Naive thymus-derived CD4-positive, alpha-beta T cell (primary cell): ENCODE data around the gene ETV6. TPM values are rescaled to one million over a fixed set of nuclear protein-coding genes. Genes with fewer than 3 reads are reported as not detected.

ENCODE experiments used
- ATAC-seq: fragments of 150-1000 bp; cut with Tn5 transposase; 2 replicates; pipeline ENCODE4 v1.10.0; 2021; ENCODE audit warnings: mild to moderate bottlenecking, moderate library complexity
- CTCF ChIA-PET: fragments of 350-600 bp; sonication (Branson Sonifier 250); formaldehyde crosslinking; loops from one replicate; lab custom pipeline; 2021; ENCODE audit warnings: antibody characterized with exemption; lab: Charles Lee
- POLR2A ChIA-PET: fragments of 350-600 bp; sonication (Branson Sonifier 250); formaldehyde crosslinking; loops from one replicate; lab custom pipeline; 2021; ENCODE audit warnings: antibody characterized with exemption, inconsistent platforms; lab: Charles Lee
- DNase-seq, 9 donors: peaks; one replicate each; pipeline versions ENCODE4 v3.0.0 to v3.0.0-alpha.2; 2020 to 2022; ENCODE audit warnings: mixed read lengths in 1 of 9
- H3K27ac ChIP-seq: one replicate; pipeline ENCODE4 v1.7.0; 2013; ENCODE audit warnings: mild to moderate bottlenecking, low read depth, low read length, moderate library complexity
- H3K27me3 ChIP-seq, 2 donors: one replicate each; pipeline ENCODE4 v1.7.0; 2013; ENCODE audit warnings: low read length in 2 of 2, mild to moderate bottlenecking in 2 of 2, moderate library complexity in 2 of 2; ENCODE audit not compliant: control insufficient read depth in 2 of 2, insufficient read depth in 2 of 2
- H3K36me3 ChIP-seq, 3 experiments: 1 replicate in 2 of 3; 2 replicates in 1 of 3; pipeline ENCODE4 v1.7.0; 2013; ENCODE audit warnings: low read length in 3 of 3, mild to moderate bottlenecking in 3 of 3, moderate library complexity in 1 of 3; ENCODE audit not compliant: insufficient read depth in 3 of 3, control insufficient read depth in 2 of 3
- H3K4me1 ChIP-seq, 2 donors: one replicate each; pipeline ENCODE4 v1.7.0; 2013; ENCODE audit warnings: low read length in 2 of 2, mild to moderate bottlenecking in 2 of 2, moderate library complexity in 1 of 2; ENCODE audit not compliant: control insufficient read depth in 2 of 2, insufficient read depth in 2 of 2
- H3K4me3 ChIP-seq: 2 replicates; pipeline ENCODE4 v1.7.0; 2013; ENCODE audit warnings: mild to moderate bottlenecking, low read length
- H3K9me3 ChIP-seq, 3 experiments: 1 replicate in 2 of 3; 2 replicates in 1 of 3; pipeline ENCODE4 v1.7.0; 2013; ENCODE audit warnings: low read length in 3 of 3; ENCODE audit not compliant: control insufficient read depth in 2 of 3
- H3K27ac Mint-ChIP-seq, 9 donors: one replicate each; pipeline ENCODE4 v1.8.0; 2020 to 2022; ENCODE audit warnings: mixed read lengths in 9 of 9, mild to moderate bottlenecking in 8 of 9, moderate library complexity in 5 of 9, inconsistent platforms in 2 of 9
- H3K27me3 Mint-ChIP-seq, 5 donors: one replicate each; pipeline ENCODE4 v1.8.0; 2021 to 2022; ENCODE audit warnings: mixed read lengths in 5 of 5, mild to moderate bottlenecking in 1 of 5
- H3K36me3 Mint-ChIP-seq, 5 donors: one replicate each; pipeline ENCODE4 v1.8.0; 2020 to 2022; ENCODE audit warnings: mixed read lengths in 5 of 5, mild to moderate bottlenecking in 3 of 5, inconsistent platforms in 1 of 5
- H3K4me1 Mint-ChIP-seq, 7 donors: one replicate each; pipeline ENCODE4 v1.8.0; 2020 to 2022; ENCODE audit warnings: mixed read lengths in 7 of 7, mild to moderate bottlenecking in 3 of 7, inconsistent platforms in 1 of 7
- H3K4me3 Mint-ChIP-seq, 10 donors: one replicate each; pipeline ENCODE4 v1.8.0; 2020 to 2022; ENCODE audit warnings: mild to moderate bottlenecking in 10 of 10, mixed read lengths in 10 of 10, moderate library complexity in 6 of 10, inconsistent platforms in 2 of 10
- H3K9me3 Mint-ChIP-seq, 11 donors: one replicate each; pipeline ENCODE4 v1.8.0; 2020 to 2022; ENCODE audit warnings: mixed read lengths in 11 of 11, mild to moderate bottlenecking in 4 of 11, inconsistent platforms in 1 of 11, moderate library complexity in 1 of 11
- intact Hi-C, 2 donors: fragments of 100-400 bp; cut with micrococcal nuclease; formaldehyde crosslinking; loops; one replicate each; pipeline ENCODE4 v1.15.1; 2023
- polyA plus RNA-seq, 2 donors: library from polyadenylated mRNA; unstranded; fragments of 300-500 nt; fragmentation: Illumina TruSeq; gene quantifications; one replicate each; pipeline ENCODE4 v1.2.3, GENCODE V29; 2021
- total RNA-seq, 6 experiments: library from RNA in 5 of 6; stranded (reverse) in 5 of 6; gene quantifications; 1 replicate in 5 of 6; 2 replicates in 1 of 6; pipeline ENCODE4 v1.2.3 and lab custom pipeline; 2021 to 2026

ETV6 gene
- total and polyA plus RNA-seq, 7 experiments from 2014 or later, result 2.2 to 70.3 (median 25.3) TPM

DNA sequence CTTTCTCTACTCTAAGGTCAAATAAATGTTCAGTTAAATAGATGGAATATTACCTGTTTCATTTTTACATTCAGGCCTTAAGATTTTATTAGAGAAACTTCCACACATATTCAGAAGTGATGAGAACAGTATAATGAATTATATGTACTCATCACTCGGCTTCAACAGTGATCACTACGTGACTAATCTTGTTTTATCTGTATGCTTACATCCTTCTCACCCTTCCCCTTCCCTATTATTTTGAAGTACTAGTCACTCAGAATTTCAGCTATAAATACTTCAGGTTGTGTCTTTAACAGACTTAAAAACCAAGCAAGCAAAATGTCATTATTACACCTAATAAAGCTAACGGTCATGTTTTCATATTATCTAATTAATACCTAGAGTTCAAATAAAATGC, 34.9 kb downstream of the ETV6 start:
- no peak overlapping the region for H3K27ac Mint-ChIP-seq
- H3K4me1 ChIP-seq, result peaks cover 0 to 8% of the 10 kb centered on the region in 2 donors
- CTCF ChIA-PET, result no interaction called here

DNA sequence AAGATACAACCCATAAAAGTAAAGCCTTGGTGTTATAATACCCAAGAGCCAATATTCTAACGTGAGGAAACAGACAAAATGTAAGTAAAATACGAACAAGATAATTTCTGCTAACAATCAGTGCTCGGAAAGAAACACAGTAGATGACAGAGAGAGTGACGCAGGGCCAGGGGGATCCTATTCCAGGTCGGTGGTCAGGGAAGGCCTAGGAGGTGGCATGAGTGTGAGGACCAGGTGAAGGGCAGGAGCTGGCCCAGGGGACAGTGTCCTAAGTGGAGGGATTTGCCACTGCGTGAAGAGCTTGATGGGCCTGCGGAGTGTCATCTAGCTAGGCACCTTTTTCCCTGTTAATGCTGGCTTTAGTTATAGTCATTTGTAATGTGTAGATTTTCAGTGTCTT, 35.3 kb downstream of the ETV6 start:
- ChIA-PET CTCF (no interaction called here), POLR2A (interaction anchor here (1.3 kb wide), 1 partner anchor 9 kb away, joined by 4 read pairs; no protein-coding TSS in a partner anchor)
- no peak overlapping the region for H3K4me3 ChIP-seq
- DNase-seq (no peak), ATAC-seq (no peak)
- H3K27me3 ChIP-seq, result no peaks in the 10 kb centered on the region
- no peak overlapping the region for H3K4me3 Mint-ChIP-seq
- intact Hi-C loops, result no loop called here
- H3K9me3 ChIP-seq, result no peaks in the 10 kb centered on the region
- no peak overlapping the region for H3K27ac Mint-ChIP-seq
- H3K36me3 ChIP-seq, result no peaks in the 10 kb centered on the region
- H3K4me1 ChIP-seq, result peaks cover 0 to 8% of the 10 kb centered on the region in 2 donors
- peaks cover 0 to 4% (median 0%) of the 10 kb centered on the region in 11 donors for H3K9me3 Mint-ChIP-seq
- peaks cover 28 to 65% (median 42%) of the 10 kb centered on the region in 7 donors for H3K4me1 Mint-ChIP-seq
- H3K36me3 Mint-ChIP-seq, result peaks cover 0 to 35% (median 24%) of the 10 kb centered on the region in 5 donors
- H3K27me3 Mint-ChIP-seq, result no peaks in the 10 kb centered on the region
- H3K27ac ChIP-seq, result no peak overlapping the region

More for the DNA sequence above, 34.9 kb downstream of the ETV6 start:
- H3K4me3 Mint-ChIP-seq, result no peak overlapping the region
- no peaks in the 10 kb centered on the region for H3K9me3 ChIP-seq
- ATAC-seq (peak; percentile 70), DNase-seq (no peak)
- no peaks in the 10 kb centered on the region for H3K27me3 Mint-ChIP-seq
- no peak overlapping the region for H3K4me3 ChIP-seq
- no peaks in the 10 kb centered on the region for H3K27me3 ChIP-seq
- intact Hi-C loops, result no loop called here
- H3K36me3 Mint-ChIP-seq, result peaks cover 0 to 37% (median 23%) of the 10 kb centered on the region in 5 donors
- POLR2A ChIA-PET, result interaction anchor here (0.8 to 1.3 kb wide), 2 partner anchors 9 to 21 kb away, joined by 3 to 4 read pairs; no protein-coding TSS in a partner anchor
- H3K36me3 ChIP-seq, result no peaks in the 10 kb centered on the region
- H3K4me1 Mint-ChIP-seq, result peaks cover 29 to 68% (median 44%) of the 10 kb centered on the region in 7 donors
- H3K27ac ChIP-seq, result no peak overlapping the region
- peaks cover 0 to 4% (median 0%) of the 10 kb centered on the region in 11 donors for H3K9me3 Mint-ChIP-seq

DNA sequence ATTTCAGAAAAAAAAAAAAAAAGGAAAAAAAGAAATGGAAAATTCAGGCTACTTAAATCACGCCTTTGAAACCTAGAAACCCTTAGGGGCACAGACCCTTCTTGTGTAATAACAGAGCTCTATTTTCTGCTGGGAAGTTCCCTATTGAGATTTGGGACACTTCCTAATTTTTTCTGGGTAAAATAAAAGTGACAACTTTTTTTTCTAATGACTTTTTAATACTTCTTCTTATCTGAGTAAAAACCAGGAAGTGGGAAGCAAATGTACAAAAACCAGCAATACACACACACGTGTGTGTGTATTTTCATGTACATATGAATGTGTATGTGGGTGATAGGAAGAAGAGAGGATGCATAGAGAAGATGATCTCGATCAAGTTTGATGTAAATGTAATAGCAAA, 35.8 kb downstream of the ETV6 start:
- Mint-ChIP-seq H3K9me3 (peaks cover 0 to 4% (median 0%) of the 10 kb centered on the region in 11 donors), H3K36me3 (peaks cover 0 to 34% (median 29%) of the 10 kb centered on the region in 5 donors), H3K4me1 (peaks cover 33 to 66% (median 46%) of the 10 kb centered on the region in 7 donors), H3K4me3 (no peak overlapping the region), H3K27ac (no peak overlapping the region), H3K27me3 (no peaks in the 10 kb centered on the region)
- Histone ChIP-seq H3K9me3 (no peaks in the 10 kb centered on the region), H3K4me3 (no peak overlapping the region), H3K27me3 (no peaks in the 10 kb centered on the region), H3K4me1 (peaks cover 0 to 8% of the 10 kb centered on the region in 2 donors), H3K36me3 (no peaks in the 10 kb centered on the region), H3K27ac (no peak overlapping the region)
- POLR2A ChIA-PET, result no interaction called here
- CTCF ChIA-PET, result no interaction called here
- intact Hi-C loops, result no loop called here
- DNase-seq, result no peak
- no peak for ATAC-seq

DNA sequence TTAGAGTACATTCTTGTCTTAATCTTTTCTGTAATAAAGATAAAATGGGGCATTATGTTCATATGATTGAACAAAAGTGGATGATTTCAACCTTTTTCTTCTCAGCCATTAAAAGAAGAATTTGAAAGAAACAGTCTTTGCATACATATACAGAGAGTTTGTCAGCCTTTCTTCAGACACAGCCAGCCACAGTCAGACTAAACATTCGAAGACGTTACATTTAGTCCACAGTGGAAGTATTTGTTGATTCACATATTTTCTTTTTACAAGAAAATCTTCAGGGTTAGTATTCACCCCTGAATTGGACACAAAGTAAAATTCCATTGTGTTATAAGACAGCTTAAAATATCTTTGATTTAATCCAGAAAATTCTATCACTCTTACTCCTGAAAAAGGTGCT, 36.2 kb downstream of the ETV6 start:
- DNase-seq, result no peak
- ATAC-seq, result no peak
- peaks cover 0 to 8% of the 10 kb centered on the region in 2 donors for H3K4me1 ChIP-seq
- H3K4me3 ChIP-seq, result no peak overlapping the region
- Mint-ChIP-seq H3K36me3 (peaks cover 0 to 35% (median 27%) of the 10 kb centered on the region in 5 donors), H3K4me3 (no peak overlapping the region), H3K9me3 (peaks cover 0 to 4% (median 0%) of the 10 kb centered on the region in 11 donors), H3K27ac (no peak overlapping the region), H3K4me1 (peaks cover 36 to 62% (median 47%) of the 10 kb centered on the region in 7 donors), H3K27me3 (no peaks in the 10 kb centered on the region)
- no peaks in the 10 kb centered on the region for H3K36me3 ChIP-seq
- CTCF ChIA-PET, result no interaction called here
- intact Hi-C loops, result no loop called here
- POLR2A ChIA-PET, result no interaction called here
- H3K27ac ChIP-seq, result no peak overlapping the region
- no peaks in the 10 kb centered on the region for H3K27me3 ChIP-seq
- H3K9me3 ChIP-seq, result no peaks in the 10 kb centered on the region

DNA sequence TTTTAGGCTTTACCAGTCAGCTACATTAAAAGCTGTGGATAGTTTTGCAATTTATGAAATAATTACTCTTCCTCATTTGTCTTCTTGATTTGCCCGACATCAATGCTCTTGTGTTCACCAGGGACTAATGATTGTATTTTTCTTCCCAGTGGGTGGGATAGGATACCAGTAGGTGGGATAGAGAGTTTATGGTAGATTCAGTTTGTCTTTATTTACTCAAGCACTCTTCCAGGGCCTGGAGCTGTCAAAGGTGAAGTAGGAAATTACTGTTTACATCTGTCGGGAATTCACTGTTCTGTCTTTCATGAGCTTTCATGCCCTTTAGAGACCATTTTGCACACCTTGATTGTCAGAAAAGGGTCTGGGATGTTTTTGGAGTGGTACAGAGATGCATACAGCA, 36.6 kb downstream of the ETV6 start:
- H3K27ac ChIP-seq, result no peak overlapping the region
- H3K4me3 ChIP-seq, result no peak overlapping the region

DNA sequence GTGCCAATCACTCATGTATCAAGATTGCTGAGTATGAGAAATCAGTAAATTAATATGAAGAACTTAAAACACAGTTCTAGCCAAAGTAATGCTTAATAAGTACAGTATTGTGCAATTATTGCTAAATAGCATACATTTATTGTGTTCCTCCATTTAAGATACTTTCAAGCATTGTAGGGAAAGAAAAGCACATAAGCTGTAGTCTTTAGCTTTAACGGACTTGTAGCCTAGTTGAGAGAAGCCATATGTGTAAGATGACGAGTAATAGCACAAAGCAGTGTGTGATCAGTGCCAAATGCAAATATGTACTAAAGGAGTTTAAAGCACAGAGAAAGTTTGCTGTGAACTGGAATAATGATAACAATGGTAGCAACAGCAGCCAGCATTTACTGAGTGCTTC, 38.1 kb downstream of the ETV6 start:
- intact Hi-C loops, result no loop called here
- H3K27ac ChIP-seq, result no peak overlapping the region
- no peaks in the 10 kb centered on the region for H3K9me3 Mint-ChIP-seq
- H3K36me3 ChIP-seq, result no peaks in the 10 kb centered on the region
- peaks cover 0 to 8% of the 10 kb centered on the region in 2 donors for H3K4me1 ChIP-seq
- ATAC-seq (no peak), DNase-seq (no peak)
- CTCF ChIA-PET, result no interaction called here
- no peaks in the 10 kb centered on the region for H3K9me3 ChIP-seq
- no peak overlapping the region for H3K4me3 ChIP-seq
- peaks cover 0 to 26% (median 16%) of the 10 kb centered on the region in 5 donors for H3K36me3 Mint-ChIP-seq
- POLR2A ChIA-PET, result no interaction called here
- peaks cover 29 to 64% (median 48%) of the 10 kb centered on the region in 7 donors for H3K4me1 Mint-ChIP-seq
- H3K4me3 Mint-ChIP-seq, result no peak overlapping the region
- H3K27me3 Mint-ChIP-seq, result no peaks in the 10 kb centered on the region
- H3K27me3 ChIP-seq, result no peaks in the 10 kb centered on the region
- no peak overlapping the region for H3K27ac Mint-ChIP-seq

More for the DNA sequence above, 36.6 kb downstream of the ETV6 start:
- intact Hi-C loops, result no loop called here
- H3K9me3 ChIP-seq, result no peaks in the 10 kb centered on the region
- Mint-ChIP-seq H3K4me1 (peaks cover 35 to 60% (median 50%) of the 10 kb centered on the region in 7 donors), H3K36me3 (peaks cover 0 to 35% (median 26%) of the 10 kb centered on the region in 5 donors), H3K4me3 (no peak overlapping the region), H3K27me3 (no peaks in the 10 kb centered on the region), H3K9me3 (peaks cover 0 to 4% (median 0%) of the 10 kb centered on the region in 11 donors), H3K27ac (no peak overlapping the region)
- ATAC-seq (no peak), DNase-seq (no peak)
- no peaks in the 10 kb centered on the region for H3K27me3 ChIP-seq
- ChIA-PET POLR2A (no interaction called here), CTCF (no interaction called here)
- no peaks in the 10 kb centered on the region for H3K36me3 ChIP-seq
- peaks cover 0 to 8% of the 10 kb centered on the region in 2 donors for H3K4me1 ChIP-seq

DNA sequence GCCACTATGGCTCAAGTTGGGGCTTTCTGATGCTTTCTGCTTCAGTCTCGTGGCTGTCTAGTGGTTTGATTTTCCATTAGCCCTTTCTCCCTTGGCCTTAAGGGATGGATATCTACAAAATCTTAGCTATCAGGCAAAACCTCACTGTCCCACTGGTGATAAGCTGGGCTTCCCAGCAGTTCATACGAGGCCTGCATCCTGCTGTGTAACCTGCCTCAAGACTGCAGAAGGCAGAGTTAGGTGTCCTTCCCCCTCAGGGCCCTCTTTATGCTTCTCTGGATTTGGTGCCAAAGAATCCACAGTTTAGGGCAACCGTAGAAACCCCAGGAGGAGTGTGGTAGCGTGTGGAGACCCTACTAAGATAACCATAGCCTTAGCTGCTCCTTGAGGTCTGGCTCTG, 38.9 kb downstream of the ETV6 start:
- H3K27ac Mint-ChIP-seq, result no peak overlapping the region
- no peaks in the 10 kb centered on the region for H3K9me3 Mint-ChIP-seq
- no peak overlapping the region for H3K4me3 ChIP-seq
- H3K9me3 ChIP-seq, result no peaks in the 10 kb centered on the region
- POLR2A ChIA-PET, result no interaction called here
- H3K27me3 Mint-ChIP-seq, result no peaks in the 10 kb centered on the region
- H3K36me3 ChIP-seq, result no peaks in the 10 kb centered on the region
- intact Hi-C loops, result no loop called here
- peaks cover 0 to 30% (median 9%) of the 10 kb centered on the region in 5 donors for H3K36me3 Mint-ChIP-seq
- peaks cover 0 to 8% of the 10 kb centered on the region in 2 donors for H3K4me1 ChIP-seq
- H3K4me1 Mint-ChIP-seq, result peaks cover 37 to 65% (median 43%) of the 10 kb centered on the region in 7 donors
- H3K27me3 ChIP-seq, result no peaks in the 10 kb centered on the region
- no peak overlapping the region for H3K4me3 Mint-ChIP-seq
- no peak overlapping the region for H3K27ac ChIP-seq
- CTCF ChIA-PET, result no interaction called here
- DNase-seq, result no peak
- no peak for ATAC-seq
